ENCODE measurements around the gene ANKUB1. TPM values are rescaled to one million over a fixed set of nuclear protein-coding genes. Genes with fewer than 3 reads are reported as not detected.

ANKUB1 gene
- total RNA-seq, 2 experiments from 2014 or later: not detected

- CTCF ChIA-PET: no interaction called here
- POLR2A ChIA-PET: no interaction called here
Measured at GRCh38 chr3:149768704-149769103, 23.6 kb downstream of the ANKUB1 start.

GRCh38 chr3:149767720-149768119 is 24.6 kb downstream of the ANKUB1 start:
- ChIA-PET POLR2A (no interaction called here), CTCF (interaction anchor here (1.6 kb wide), 1 partner anchor 40 kb away, joined by 5 read pairs; no protein-coding TSS in a partner anchor)

- ChIA-PET CTCF (no interaction called here), POLR2A (no interaction called here)
Measured at GRCh38 chr3:149765762-149766334, 26.5 kb downstream of the ANKUB1 start.

- POLR2A ChIA-PET: no interaction called here
- CTCF ChIA-PET: interaction anchor here (0.8 kb wide), 1 partner anchor 197 kb away, joined by 3 read pairs; no protein-coding TSS in a partner anchor
Measured at GRCh38 chr3:149764302-149764701, 28.1 kb downstream of the ANKUB1 start.

GRCh38 chr3:149763565-149764195 is 28.7 kb downstream of the ANKUB1 start:
- ChIA-PET POLR2A (no interaction called here), CTCF (no interaction called here)

- ChIA-PET POLR2A (no interaction called here), CTCF (no interaction called here)
Measured at GRCh38 chr3:149753717-149754116, 38.6 kb downstream of the ANKUB1 start.

GRCh38 chr3:149752788-149753136 is 39.6 kb downstream of the ANKUB1 start:
- ChIA-PET CTCF (interaction anchor here (1.0 to 1.4 kb wide), 3 partner anchors 18 to 182 kb away, joined by 3 read pairs; no protein-coding TSS in a partner anchor), POLR2A (no interaction called here)

GRCh38 chr3:149752051-149752787 is 40.1 kb downstream of the ANKUB1 start, which contains the start of gene COMMD2:
TSS of gene COMMD2 (minus strand) at chr3:149752489. CDS start at chr3:149752444, 45 bp downstream.
- CTCF ChIA-PET: interaction anchor here (1.0 to 1.4 kb wide), 4 partner anchors 19 to 181 kb away, joined by 3 to 4 read pairs (median 3); no protein-coding TSS in a partner anchor
- POLR2A ChIA-PET: interaction anchor here (0.6 to 0.7 kb wide), 3 partner anchors 18 to 429 kb away, joined by 3 read pairs; no protein-coding TSS in a partner anchor

GRCh38 chr3:149751551-149751950 is 40.8 kb downstream of the ANKUB1 start:
- ChIA-PET CTCF (interaction anchor here (1.3 kb wide), 1 partner anchor 93 kb away, joined by 4 read pairs; no protein-coding TSS in a partner anchor), POLR2A (interaction anchor here (0.7 kb wide), 2 partner anchors 10 to 164 kb away, joined by 4 read pairs; no protein-coding TSS in a partner anchor)

GRCh38 chr3:149744606-149745005 is 47.7 kb downstream of the ANKUB1 start:
- POLR2A ChIA-PET: interaction anchor here (0.7 kb wide), 1 partner anchor 10 kb away, joined by 3 read pairs; no protein-coding TSS in a partner anchor
- CTCF ChIA-PET: interaction anchor here (1.4 kb wide), 1 partner anchor 63 kb away, joined by 3 read pairs; no protein-coding TSS in a partner anchor

GRCh38 chr3:149744151-149744550 is 48.2 kb downstream of the ANKUB1 start:
- CTCF ChIA-PET: interaction anchor here (1.4 kb wide), 1 partner anchor 64 kb away, joined by 3 read pairs; no protein-coding TSS in a partner anchor
- POLR2A ChIA-PET: interaction anchor here (0.7 kb wide), 1 partner anchor 10 kb away, joined by 3 read pairs; no protein-coding TSS in a partner anchor

- POLR2A ChIA-PET: no interaction called here
- CTCF ChIA-PET: no interaction called here
Measured at GRCh38 chr3:149739396-149739795, 53.0 kb downstream of the ANKUB1 start.

- ChIA-PET CTCF (no interaction called here), POLR2A (no interaction called here)
Measured at GRCh38 chr3:149738876-149739275, 53.5 kb downstream of the ANKUB1 start.

GRCh38 chr3:149736953-149737205 is 55.5 kb downstream of the ANKUB1 start:
- CTCF ChIA-PET: no interaction called here
- POLR2A ChIA-PET: no interaction called here

GRCh38 chr3:149736175-149736952 is 56.0 kb downstream of the ANKUB1 start:
- ChIA-PET POLR2A (no interaction called here), CTCF (no interaction called here)

GRCh38 chr3:149732234-149732633 is 60.1 kb downstream of the ANKUB1 start:
- POLR2A ChIA-PET: no interaction called here
- CTCF ChIA-PET: no interaction called here

GRCh38 chr3:149727656-149728055 is 64.7 kb downstream of the ANKUB1 start:
- CTCF ChIA-PET: interaction anchor here (0.9 kb wide), 1 partner anchor 98 kb away, joined by 3 read pairs; no protein-coding TSS in a partner anchor
- POLR2A ChIA-PET: no interaction called here

- POLR2A ChIA-PET: no interaction called here
- CTCF ChIA-PET: no interaction called here
Measured at GRCh38 chr3:149726716-149727407, 65.5 kb downstream of the ANKUB1 start.

GRCh38 chr3:149723781-149724180 is 68.6 kb downstream of the ANKUB1 start:
- POLR2A ChIA-PET: no interaction called here
- CTCF ChIA-PET: no interaction called here
